ENCODE measurements around the gene MREG.
"Not testable (repeated sequence)": the region's sequence is repeated elsewhere in the genome, so short reads cannot be mapped to it uniquely, and the experiment has no call there.

The MREG gene

DNA sequence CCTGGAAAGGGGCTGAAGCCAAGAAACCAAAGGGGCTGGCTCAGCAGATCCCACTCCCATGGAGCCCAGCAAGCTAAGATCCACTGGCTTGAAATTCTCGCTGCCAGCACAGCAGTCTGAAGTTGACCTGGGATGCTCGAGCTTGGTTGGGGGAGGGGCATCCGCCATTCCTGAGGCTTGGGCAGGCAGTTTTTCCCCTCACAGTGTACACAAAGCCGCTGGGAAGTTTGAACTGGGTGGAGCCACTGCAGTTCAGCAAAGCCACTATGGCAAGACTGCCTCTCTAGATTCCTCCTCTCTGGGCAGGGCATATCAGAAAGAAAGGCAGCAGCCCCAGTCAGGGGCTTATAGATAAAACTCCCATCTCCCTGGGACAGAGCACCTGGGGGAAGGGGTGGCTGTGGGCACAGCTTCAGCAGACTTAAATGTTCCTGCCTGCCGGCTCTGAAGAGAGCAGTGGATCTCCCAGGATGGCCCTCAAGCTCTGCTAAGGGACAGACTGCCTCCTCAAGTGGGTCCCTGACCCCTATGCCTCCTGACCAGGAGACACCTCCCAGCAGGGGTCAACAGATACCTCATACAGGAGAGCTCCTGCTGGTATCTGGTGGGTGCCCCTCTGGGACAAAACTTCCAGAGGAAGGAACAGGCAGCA, 24.7 kb downstream of the MREG start:
- DNase-seq (ENCODE audit: low spot score) = not testable (repeated sequence)

DNA sequence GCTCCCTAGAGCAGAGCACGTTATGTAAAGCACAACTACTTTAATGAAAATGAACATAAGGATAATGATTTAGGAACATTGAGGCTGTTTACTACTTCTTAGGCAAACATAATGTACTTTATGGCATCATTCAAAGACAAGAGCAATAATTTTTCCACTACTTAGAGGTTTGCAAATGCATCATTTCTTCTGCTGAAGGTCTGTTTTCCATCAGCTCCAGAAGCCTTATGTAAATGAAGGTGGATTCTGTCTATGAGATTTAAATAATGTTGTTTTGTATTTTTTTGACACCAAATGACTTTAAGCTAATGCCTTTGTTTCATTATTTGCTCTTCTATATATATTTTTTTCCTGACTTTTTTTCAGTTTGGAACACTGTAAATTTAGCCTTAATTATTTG, 28.1 kb downstream of the MREG start:
- DNase-seq (ENCODE audit: low spot score) = no peak

DNA sequence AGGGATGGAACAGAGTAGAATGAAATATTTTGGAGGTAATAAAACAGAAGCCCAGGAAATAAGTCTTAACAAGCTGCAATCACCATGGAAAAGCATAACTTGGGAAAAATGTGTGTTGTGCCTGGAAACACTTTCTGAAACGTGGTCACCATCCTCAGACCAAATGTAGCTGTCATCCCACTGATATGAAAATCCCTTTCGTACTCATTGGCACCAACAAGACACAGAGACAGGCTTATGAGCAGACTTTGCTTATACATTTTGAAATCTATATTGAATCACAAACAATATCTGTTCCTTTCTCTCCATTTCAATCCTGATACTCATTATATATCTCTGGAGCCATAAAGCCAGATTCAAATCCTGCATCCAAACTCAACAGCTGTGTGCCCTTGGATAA, 28.7 kb downstream of the MREG start:
- no peak for DNase-seq (ENCODE audit: low spot score)

DNA sequence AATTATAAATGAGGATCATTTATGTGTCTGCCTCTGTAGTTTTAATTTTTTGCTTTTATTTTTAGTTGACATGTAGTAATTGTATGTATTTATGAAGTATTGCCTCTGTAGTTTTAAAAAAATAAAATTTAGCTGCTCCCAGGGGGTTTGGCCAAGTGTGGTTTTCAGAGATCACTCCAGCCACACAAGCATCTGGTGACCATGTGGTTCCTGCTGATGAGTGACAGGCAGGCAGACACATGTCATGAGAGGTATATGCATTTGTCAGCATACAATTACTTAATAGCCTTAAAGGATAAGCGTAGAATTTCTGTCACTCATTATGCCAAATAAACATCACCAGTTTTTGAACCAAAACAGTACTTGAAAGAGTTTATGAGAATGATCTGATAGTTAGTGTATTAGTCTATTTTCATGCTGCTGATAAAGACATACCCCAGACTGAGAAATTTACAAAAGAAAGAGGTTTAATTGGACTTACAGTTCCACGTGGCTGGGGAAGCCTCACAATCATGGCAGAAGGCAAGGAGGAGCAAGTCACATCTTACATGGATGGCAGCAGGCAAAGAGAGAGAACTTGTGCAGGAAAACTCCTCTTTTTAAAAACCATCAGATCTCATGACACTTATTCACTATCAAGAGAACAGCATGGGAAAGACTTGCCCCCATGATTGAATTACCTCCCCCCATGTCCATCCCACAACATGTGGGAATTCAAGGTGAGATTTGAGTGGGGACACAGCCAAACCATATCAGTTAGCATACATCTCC, 29.6 kb downstream of the MREG start:
- no peak for DNase-seq (ENCODE audit: low spot score)

DNA sequence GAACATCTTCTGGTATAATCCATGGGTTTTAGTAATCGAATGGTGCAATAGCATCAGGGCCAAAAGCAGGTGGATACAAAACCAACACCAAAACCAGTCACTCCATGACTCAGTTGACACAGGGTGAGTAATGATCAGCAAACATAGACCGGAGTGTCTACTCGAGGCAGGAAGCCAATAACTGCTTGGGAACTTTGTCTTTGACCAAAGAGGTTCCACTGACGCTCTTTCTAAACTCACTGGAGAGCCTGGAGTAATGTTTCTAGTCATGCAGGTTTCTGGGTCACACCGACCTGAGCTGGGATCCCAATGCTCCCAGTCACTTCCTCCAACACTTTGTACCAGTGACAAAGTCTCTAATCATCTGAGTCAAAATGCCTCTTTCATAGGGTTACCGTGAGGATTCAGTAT, 30.9 kb downstream of the MREG start:
- no peak for DNase-seq (ENCODE audit: low spot score)

DNA sequence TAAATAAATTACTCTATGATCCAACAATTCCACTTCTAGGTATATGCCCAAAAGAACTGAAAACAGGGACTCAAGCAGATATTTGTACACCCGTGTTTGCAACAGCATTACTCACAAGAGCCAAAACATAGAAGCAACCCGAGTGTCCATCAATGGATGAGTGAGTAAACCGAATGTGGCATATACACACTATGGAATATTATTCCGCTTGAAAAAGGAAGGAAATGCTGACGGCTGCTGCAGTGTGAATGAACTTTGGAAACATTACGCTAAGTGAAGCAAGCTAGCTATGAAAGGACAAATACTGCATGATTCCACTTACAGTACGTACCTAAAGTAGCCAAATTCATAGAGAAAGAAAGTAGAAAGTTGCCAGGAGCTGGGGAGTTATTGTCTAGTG, 32.2 kb downstream of the MREG start:
- no peak for DNase-seq (ENCODE audit: low spot score)

DNA sequence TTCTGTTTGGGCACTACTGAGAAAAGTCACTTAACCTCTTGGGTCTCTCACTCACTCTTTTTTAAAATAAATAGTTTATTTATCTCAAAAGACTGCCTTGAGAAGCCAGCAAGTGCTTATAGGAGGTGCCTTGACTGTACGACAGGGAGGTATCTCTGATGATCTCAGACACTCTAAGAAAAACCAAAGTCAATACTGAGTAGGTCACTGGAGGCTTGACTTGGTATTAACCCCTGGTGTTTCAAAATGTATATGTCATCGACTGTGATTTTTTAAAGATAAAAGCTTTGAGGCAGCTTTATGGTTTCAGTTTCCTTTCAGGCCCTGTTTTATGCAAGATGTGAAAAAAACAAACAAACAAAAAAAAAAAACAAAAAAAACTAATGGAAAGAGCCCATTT, 33.7 kb downstream of the MREG start:
- no peak for DNase-seq (ENCODE audit: low spot score)

DNA sequence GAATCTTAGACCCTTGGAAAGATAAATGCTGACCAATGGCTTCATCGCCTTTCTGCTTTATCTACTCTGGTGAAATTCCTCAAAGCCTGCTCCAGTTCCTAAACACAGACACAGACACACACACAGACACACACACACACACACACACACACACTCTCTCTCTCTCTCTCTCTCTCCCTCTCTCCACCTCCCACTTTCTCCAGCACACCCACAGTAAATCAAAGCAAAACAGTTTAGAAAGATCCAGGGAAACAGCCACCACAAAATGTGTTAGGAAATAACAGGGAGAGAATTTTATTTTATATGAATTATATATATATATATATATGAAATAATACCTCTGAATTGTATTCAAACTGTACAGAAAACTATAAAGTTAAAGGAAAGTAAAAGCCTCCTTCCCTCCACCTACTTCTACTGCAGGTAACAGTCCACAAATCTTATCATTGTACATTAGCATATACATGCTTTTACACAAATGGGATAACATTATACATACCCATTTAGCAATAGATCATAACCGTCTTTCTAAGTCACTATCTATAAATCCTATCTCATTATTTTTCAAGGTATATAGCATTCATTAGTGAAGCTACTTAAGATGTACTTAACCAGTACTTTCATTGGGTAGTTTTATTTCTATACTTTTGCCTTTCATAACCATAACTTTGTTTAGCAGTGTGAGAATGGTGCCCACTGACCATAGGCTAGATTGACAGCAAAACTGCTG, 38.5 kb downstream of the MREG start:
- no peak for DNase-seq (ENCODE audit: low spot score)

DNA sequence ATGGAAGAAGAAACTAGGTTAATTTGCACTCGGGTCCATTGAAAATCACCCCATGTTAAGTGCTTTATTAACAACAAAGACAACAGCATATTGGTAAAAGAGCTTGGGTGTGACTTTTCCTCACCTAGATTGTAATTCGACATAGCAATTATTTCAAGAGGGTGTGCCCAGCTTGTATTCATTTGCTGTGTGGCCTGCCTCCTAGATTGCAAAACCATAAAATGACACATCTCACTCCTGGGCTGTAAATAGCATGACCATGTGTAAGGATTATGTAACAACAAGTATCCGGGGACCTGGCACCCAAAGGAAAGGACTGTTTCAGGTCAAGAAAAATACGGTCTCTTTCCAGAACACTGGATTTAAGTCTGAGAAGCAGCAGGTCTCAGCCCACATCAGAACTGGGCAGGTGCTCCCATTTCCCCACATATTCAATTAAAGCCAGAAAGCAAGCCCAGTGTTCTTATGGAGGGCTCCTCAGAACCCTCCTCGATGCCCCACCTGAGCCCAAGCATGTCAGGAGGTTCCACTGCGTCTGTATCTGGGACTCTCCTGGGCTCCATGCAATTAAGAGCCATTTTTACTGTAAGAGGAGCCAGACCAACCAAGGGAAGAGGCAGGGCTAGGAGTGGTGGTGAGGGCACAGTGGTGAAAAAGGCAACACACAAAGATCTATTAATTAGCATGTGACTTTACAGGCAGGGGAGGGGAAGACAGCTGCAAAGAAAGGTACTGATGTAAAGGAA, 39.2 kb downstream of the MREG start:
- peak; percentile 63 for DNase-seq (ENCODE audit: low spot score)

DNA sequence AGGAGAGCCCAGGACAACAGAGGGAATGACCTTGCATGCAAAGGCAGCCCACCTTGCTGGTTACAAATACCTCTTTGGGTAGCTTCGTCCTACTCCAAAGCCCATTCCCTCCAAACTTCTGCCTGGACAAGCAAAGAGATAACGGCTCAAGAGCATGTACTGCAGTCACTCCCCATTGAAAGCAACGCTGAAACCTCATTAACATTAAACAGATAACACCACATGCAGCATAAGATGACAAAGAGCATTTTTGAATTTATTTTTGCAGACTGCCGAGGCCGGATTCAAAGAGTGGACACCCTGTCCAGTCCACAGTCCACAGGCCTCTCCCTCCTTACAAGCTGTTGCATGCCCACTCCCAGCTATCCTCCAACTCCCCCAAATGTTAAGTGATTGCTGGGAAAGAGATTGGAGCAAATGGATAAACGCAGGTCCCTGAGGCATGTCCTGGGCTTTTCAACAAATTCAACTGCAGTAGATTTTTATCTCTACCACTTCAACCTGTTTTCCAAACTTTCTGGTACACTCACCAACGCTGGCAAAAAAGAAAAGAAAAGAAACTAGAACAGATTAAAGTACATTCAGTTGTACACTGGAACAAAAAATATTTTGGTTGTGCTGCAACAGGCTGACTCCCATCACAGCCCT, 40.1 kb downstream of the MREG start:
- no peak for DNase-seq (ENCODE audit: low spot score)

DNA sequence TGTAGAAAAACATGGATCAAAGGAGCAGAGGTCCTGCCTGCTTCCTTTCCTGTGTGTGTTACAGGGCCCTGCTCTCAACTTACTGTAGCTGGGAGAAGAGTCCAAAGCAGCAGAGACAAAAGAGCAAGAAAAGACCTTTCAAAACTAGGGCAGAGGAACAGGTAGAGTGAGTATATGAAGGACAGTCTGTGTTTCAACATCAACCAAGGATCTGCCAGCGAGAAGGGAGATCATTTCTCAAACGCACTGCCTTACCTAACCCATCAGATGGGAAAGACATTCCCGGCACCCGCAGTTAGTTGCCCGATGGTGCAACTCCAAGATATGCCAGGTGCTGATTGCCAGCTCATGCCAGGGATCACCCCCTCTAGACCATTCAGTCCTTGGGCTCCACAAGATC, 41.7 kb downstream of the MREG start:
- no peak for DNase-seq (ENCODE audit: low spot score)

DNA sequence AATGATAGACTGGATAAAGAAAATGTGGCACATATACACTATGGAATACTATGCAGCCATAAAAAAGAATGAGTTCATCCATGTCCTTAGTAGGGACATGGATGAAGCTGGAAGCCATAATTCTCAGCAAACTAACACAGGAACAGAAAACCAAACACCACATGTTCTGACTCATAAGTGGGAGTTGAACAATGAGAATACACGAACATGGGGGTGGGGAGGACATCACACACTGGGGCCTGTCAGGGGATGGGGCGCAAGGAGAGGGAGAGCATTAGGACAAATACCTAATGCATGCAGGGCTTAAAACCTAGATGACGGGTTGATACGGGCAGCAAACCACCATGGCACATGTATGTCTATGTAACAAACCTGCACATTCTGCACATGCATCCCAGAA, 42.5 kb downstream of the MREG start:
- DNase-seq (ENCODE audit: low spot score) = not testable (repeated sequence)

DNA sequence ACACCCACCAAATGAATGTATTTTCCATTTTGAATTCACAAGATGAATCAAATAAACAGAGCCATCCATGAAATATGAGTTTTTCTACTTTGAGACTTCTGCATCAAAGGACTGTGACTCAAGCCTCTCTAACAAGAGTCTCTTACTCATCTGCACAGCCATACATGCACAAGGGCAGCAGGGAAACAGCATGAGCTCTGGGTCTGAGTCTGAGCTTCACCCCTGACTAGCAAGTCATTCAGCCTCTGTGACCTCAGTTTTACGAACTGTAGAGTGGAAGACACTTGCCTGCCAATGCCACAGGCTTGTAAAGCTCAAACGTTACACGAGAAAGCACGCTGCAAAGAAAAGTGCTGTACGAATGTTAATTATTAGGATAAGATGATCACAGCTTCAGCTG, 42.9 kb downstream of the MREG start:
- DNase-seq (ENCODE audit: low spot score) = no peak

DNA sequence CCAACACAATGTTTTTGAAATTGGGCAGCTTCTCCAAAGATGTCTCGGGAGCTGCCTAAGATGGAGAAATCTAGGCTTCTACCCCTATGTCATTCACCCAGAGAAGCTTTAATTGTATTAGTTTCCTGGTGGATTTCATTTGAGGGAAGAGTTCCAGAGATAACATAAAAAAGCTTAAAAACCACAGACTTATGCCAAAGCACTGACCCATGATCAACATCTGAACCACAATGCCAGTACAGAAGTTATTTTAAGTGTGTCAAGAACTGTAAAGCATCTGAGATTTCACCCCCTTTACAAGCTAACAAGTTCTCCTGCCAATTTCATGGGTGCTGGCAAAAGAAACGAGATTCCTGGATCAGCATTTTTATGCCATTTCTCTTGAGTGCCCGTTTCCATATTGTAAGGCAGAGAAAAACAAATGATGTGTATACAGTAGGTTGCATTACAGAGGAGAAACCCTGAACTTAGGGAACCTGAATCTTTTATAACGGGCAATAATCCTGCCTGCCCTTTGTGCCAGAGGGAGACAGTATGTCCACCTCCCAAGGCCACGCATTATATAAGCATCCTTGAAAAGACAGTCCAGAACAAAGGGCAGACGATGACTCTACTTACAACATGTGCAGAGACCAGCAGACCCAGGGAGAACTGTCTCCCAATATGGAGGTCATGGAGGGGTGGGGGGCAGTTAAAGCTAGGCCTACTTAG, 44.1 kb downstream of the MREG start:
- DNase-seq (ENCODE audit: low spot score) = no peak

DNA sequence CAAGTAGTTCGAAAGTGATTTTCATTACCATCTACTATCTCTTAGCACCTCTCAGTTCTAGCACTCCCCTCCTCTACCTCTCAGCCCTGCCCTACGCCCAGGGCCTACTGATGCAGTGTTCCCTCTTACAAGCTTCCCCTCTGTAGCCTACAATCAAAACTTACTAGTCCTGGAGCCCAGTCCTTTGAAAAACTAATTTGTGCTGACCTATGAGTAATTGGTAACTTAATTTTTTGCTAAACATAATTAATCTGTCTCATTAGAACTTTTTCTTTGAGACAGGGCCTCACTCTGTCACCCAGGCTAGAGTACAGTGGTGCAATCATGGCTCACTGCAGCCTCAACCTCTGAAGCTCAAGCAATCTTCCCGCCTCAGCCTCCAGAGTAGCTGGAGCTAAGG, 44.9 kb downstream of the MREG start:
- no peak for DNase-seq (ENCODE audit: low spot score)

DNA sequence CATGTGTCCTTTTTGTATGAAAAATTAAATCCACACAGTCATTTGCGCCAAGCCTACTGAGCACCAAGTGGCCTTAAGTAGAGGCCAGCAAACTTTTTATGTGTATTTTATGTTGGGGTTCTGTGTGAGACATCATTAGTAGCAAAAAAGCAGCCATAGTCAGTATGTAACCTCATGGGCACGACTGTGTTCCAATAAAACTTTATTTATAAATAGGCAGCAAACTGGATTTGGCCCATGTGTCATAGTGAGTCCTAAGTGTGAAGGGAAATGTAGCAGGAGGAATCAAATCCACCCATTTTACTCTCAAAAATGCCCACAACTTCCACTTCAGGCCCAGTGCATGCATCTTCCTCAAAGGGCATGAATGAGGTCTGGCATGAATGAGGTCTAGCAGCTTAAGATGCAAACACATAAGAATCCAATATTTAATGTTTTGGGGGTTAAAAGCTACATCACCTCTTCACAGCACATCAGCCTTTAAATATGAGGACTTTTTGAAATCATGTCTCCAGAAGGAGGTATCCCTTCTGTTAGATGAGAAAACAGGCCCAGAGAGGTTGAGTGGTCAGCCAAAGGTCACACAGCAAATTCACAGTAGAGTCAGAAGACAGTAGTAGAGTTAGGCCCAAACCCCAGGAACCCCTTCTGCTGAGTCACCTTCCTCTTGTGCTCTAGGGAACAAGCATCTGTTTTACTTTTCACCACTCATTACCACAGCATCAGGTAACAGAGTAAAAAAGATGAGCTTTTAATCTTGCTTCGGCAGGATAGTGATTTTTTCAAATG, 45.6 kb downstream of the MREG start:
- no peak for DNase-seq (ENCODE audit: low spot score)

DNA sequence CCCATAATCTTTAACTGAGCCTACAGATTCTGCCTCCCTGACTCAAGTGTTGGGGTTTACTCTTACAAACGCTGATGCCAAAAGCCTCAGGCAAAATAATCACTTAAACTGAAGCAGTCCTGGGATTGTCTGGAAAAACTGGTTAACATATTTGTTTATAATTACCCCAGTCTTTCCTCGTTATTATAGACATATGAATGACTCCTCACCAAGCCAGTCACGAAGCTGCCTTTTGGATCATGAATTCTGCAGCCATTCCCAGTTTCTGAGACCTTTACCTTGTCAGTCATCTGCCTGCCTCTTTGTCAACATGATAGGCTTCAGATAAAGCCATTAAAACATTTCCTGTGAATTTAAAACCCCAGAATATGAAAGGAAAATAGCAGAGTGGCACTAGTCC, 46.4 kb downstream of the MREG start:
- DNase-seq (ENCODE audit: low spot score) = no peak

DNA sequence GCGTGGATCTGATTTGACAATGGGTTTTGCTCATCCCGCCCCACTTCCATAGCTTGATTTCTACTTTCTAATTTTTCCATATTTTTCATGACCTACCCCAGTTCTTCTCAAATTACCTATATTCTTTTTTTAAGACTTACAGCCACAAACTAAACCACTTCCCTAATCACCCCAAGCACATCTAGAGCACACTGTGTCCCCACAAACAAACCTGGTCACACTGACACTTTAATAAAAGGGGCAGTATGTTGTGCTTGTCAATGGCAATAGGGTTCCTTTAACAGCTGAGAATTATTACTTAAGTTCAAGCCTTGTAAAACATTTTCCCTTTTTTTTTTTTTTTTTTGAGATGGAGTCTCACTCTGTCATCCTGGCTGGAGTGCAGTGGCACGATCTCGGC, 47.1 kb downstream of the MREG start:
- no peak for DNase-seq (ENCODE audit: low spot score)

DNA sequence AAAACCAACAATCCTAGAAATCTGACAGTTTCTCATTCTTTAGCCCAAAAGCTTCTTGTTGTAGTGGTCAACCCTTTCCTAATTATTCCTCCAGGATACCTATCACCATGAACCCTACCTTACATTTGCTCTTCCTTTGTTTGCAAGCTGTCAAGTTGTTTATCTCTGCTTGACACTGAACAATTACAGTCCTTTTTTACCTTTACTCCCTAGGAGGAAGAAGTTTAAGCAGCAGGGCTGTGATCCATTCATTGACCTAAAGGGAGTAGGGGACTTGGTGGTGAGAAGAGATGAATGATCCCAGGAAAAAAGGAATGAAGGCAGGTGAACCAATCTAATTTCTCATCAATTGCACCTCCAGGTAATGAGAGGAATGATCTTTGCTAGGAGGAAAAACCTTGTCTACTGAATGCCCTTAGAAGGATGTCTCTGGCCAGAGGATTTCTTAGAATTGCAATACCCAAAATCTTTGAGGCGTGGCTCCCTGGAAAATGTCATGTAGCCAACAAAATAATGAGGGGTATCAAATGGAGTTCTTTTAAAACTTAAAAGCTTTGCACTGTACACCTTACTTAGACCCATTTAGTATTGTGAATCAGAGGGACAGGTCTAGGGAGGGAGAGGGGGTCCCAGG, 47.7 kb downstream of the MREG start:
- DNase-seq (ENCODE audit: low spot score) = no peak

DNA sequence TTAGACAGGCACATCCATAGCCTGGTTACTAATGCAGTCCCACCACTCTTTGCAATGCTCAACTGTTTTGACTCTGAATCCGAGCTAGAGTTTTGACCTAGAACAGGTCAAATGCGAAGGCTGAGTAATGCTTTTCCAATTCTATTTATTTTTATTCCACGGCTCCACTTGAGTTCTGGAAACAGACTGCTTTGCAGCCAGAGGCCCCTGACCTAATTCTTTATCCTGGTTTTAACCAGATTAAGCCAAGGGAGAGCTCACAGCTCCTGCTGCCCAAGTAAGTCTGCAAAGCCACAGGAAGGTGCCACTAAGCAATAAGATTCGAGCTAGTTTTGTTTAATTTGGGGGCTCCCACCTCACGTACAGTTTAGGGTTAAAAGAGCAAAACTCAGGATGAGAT, 51.4 kb downstream of the MREG start:
- DNase-seq (ENCODE audit: low spot score) = no peak
